GM19193 (cell line): ENCODE measurements around the gene ADI1.

Source experiments
- POLR2A ChIP-seq: IDR thresholded peaks from 4 replicates; pipeline ENCODE4 v1.6.1; 2011; ENCODE audit not compliant: insufficient read depth, insufficient read length; ENCODE audit errors: extremely low read depth

The ADI1 gene

GRCh38 chr2:3513026-3513810, 6.1 kb downstream of the ADI1 start:
- TF ChIP-seq POLR2A: no peak

DNA sequence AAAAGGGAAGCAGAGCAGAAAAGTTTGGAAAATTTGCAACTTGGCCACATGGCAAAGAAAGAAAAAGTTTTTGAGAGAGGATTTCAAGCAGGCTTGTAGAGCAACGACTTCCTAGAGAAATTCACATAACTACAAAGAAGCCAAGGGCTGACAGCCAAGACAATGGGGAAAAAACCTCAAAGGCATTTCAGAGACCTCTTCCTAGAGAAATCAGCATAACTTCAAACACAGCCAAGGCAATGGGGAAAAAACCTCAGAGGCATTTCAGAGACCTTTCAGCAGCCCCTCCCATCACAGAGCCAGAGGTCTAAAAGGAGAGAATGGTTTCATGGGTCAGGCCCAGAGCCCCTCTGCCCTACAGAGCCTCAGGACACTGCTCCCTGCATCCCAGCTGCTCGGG, 7.2 kb downstream of the ADI1 start:
- no peak for TF ChIP-seq POLR2A

DNA sequence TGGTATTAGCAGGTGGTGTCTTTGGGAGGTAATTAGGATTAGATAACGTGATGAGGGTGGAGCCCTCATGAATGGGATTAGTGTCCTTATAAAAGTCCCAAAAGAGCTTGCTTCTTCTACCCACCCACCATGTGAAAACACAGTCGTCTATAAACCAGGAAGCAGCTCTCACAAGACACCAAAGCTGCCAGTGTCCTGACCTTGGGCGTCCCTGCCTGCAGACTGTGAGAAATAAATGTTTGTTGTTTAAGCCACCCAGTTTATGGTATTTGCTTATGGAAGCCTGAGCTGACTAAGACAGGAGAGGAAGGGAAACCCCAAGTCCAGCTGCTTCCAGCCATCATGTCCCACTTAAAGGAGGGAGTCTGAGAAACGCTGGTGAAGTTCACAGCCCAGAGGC, 13.6 kb downstream of the ADI1 start:
- no peak for TF ChIP-seq POLR2A

DNA sequence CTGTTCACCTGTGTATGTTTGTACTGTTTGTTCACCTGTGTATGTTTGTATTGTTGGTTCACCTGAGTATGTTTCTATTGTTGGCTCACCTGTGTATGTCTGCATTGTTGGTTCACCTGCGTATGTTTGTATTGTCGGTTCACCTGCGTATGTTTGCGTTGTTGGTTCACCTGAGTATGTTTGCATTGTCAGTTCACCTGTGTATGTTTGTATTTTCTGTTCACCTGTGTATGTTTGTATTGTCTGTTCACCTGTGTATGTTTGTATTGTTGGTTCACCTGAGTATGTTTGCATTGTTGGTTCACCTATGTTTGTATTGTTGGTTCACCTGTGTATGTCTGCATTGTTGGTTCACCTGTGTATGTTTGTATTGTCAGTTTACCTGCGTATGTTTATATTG, 14.6 kb downstream of the ADI1 start:
- TF ChIP-seq POLR2A: no peak

DNA sequence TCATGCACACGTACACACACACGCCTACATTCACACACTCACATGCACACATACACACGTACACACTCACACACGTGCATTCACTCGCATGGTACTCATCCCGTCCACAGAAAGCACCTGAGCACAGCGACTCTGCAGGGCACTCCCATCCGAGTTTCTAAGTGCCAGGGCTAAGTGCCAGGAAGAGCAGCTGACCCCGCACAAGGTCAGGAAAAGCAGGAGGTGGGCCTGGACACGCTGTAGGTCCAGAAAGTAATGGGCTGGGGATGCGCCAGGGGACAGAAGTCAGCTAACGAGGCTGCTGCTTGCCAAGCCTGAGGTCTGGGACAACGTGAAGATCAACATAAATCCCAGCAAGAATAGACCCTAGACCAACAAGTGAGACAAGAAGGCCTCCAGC, 15.8 kb downstream of the ADI1 start:
- TF ChIP-seq POLR2A: no peak

- TF ChIP-seq POLR2A: no peak
Observed at GRCh38 chr2:3503046-3503445, 16.3 kb downstream of the ADI1 start.

- TF ChIP-seq POLR2A: no peak
Observed at GRCh38 chr2:3500326-3500899, 18.9 kb downstream of the ADI1 start.

GRCh38 chr2:3498783-3499394, 20.4 kb downstream of the ADI1 start:
- no peak for TF ChIP-seq POLR2A

GRCh38 chr2:3494984-3495666, 24.2 kb downstream of the ADI1 start:
- TF ChIP-seq POLR2A: no peak

- TF ChIP-seq POLR2A: no peak
Observed at GRCh38 chr2:3493615-3494007, 25.7 kb downstream of the ADI1 start.

GRCh38 chr2:3492951-3493614, 26.2 kb downstream of the ADI1 start:
- TF ChIP-seq POLR2A: no peak

DNA sequence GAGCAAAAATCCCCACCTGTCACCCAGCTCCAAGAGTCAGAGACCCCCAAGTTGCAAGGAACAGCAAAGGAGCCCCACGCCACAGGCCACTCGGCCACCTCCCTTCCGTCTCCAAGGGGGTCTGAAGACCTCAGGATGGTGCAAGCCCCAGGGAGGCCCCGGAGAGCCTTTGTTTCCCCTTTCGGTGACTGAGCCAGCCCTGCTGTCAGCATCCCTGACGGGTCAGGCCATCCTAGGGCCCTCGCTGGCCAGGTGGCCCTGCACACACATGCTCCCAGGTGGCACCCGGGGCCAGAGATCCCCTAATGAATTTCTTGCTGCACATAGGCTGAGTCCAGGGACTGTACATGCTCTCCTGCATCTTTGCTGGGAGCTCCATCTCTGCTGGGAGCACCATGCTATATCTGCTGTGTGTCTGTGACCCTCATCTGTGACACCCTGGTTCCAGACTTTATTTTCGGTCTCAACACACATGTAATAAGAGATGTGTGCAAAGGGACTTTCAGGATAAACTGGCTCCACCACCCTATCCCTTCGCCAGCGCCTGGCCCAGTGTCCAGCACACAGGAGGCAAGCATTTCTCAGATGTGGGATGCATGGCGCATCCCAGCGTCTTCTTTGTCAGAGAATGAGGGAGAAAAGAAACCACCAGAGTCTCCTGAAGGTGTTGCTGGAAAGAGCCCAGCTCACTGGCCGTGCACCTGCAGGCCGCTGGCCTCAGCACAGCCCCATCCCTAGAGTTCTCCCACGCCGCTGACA, 27.4 kb downstream of the ADI1 start:
- no peak for TF ChIP-seq POLR2A

DNA sequence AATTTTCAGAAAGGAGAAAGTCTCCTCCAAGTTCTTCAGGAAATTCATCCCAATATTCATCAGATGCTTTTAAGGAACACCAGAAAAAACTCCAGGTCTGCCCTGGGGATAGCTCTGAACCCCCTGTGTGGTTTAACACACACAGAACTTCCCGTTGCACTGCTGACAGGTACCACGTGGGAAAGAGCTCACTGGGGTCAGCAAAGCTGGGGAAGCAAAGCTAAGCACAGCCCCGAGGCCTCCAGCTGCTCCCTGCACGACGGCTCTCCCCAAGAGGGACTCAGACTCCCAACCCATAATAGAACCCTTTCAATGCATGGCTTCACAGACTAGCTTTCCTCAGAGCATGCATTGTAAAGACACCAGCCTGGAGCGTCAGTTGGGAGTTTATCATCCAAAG, 28.0 kb downstream of the ADI1 start:
- TF ChIP-seq POLR2A: no peak
